ENCODE data around the gene CCDC180. TPM values are rescaled to one million over a fixed set of nuclear protein-coding genes. Genes with fewer than 3 reads are reported as not detected.
"Not testable (repeated sequence)": the region's sequence is repeated elsewhere in the genome, so short reads cannot be mapped to it uniquely, and the experiment has no call there.

The CCDC180 gene
- total RNA-seq, 1 donor = 5.0 TPM

- no peak overlapping the region for H3K4me3 ChIP-seq (ENCODE audit: low read length)
- H3K27me3 ChIP-seq (ENCODE audit: insufficient read depth, low read length) = no peaks in the 10 kb centered on the region
- H3K9me3 ChIP-seq (ENCODE audit: low read depth, low read length) = no peaks in the 10 kb centered on the region
- H3K4me1 ChIP-seq (ENCODE audit: insufficient read depth, low read length) = no peaks in the 10 kb centered on the region
These were observed 12.7 kb downstream of the CCDC180 start for GRCh38 chr9:97320080-97320642.

GRCh38 chr9:97321251-97321650 lies 13.8 kb downstream of the CCDC180 start:
- Histone ChIP-seq H3K9me3 (ENCODE audit: low read depth, low read length) (no peaks in the 10 kb centered on the region), H3K27me3 (ENCODE audit: insufficient read depth, low read length) (no peaks in the 10 kb centered on the region), H3K4me1 (ENCODE audit: insufficient read depth, low read length) (no peaks in the 10 kb centered on the region), H3K4me3 (ENCODE audit: low read length) (no peak overlapping the region)

- Histone ChIP-seq H3K4me3 (ENCODE audit: low read length) (no peak overlapping the region), H3K4me1 (ENCODE audit: insufficient read depth, low read length) (no peaks in the 10 kb centered on the region), H3K27me3 (ENCODE audit: insufficient read depth, low read length) (no peaks in the 10 kb centered on the region), H3K9me3 (ENCODE audit: low read depth, low read length) (no peaks in the 10 kb centered on the region)
These were observed 14.2 kb downstream of the CCDC180 start for GRCh38 chr9:97321691-97322090.

GRCh38 chr9:97322105-97322504 lies 14.6 kb downstream of the CCDC180 start:
- no peak overlapping the region for H3K4me3 ChIP-seq (ENCODE audit: low read length)
- H3K27me3 ChIP-seq (ENCODE audit: insufficient read depth, low read length) = no peaks in the 10 kb centered on the region
- H3K9me3 ChIP-seq (ENCODE audit: low read depth, low read length) = no peaks in the 10 kb centered on the region
- no peaks in the 10 kb centered on the region for H3K4me1 ChIP-seq (ENCODE audit: insufficient read depth, low read length)

- Histone ChIP-seq H3K9me3 (ENCODE audit: low read depth, low read length) (no peaks in the 10 kb centered on the region), H3K4me1 (ENCODE audit: insufficient read depth, low read length) (no peaks in the 10 kb centered on the region), H3K4me3 (ENCODE audit: low read length) (no peak overlapping the region), H3K27me3 (ENCODE audit: insufficient read depth, low read length) (no peaks in the 10 kb centered on the region)
These were observed 17.5 kb downstream of the CCDC180 start for GRCh38 chr9:97324954-97325353.

GRCh38 chr9:97327562-97327961 lies 20.1 kb downstream of the CCDC180 start:
- H3K9me3 ChIP-seq (ENCODE audit: low read depth, low read length) = no peaks in the 10 kb centered on the region
- no peak overlapping the region for H3K4me3 ChIP-seq (ENCODE audit: low read length)
- H3K27me3 ChIP-seq (ENCODE audit: insufficient read depth, low read length) = no peaks in the 10 kb centered on the region
- no peaks in the 10 kb centered on the region for H3K4me1 ChIP-seq (ENCODE audit: insufficient read depth, low read length)

- Histone ChIP-seq H3K9me3 (ENCODE audit: low read depth, low read length) (no peaks in the 10 kb centered on the region), H3K4me3 (ENCODE audit: low read length) (no peak overlapping the region), H3K27me3 (ENCODE audit: insufficient read depth, low read length) (no peaks in the 10 kb centered on the region), H3K4me1 (ENCODE audit: insufficient read depth, low read length) (no peaks in the 10 kb centered on the region)
These were observed 25.5 kb downstream of the CCDC180 start for GRCh38 chr9:97332993-97333392.

- not testable (repeated sequence) for H3K4me3 ChIP-seq (ENCODE audit: low read length); H3K4me1 ChIP-seq (ENCODE audit: insufficient read depth, low read length); H3K9me3 ChIP-seq (ENCODE audit: low read depth, low read length); H3K27me3 ChIP-seq (ENCODE audit: insufficient read depth, low read length)
These were observed 28.2 kb downstream of the CCDC180 start for GRCh38 chr9:97335622-97336021.

GRCh38 chr9:97348871-97349270 lies 41.4 kb downstream of the CCDC180 start:
- Histone ChIP-seq H3K27me3 (ENCODE audit: insufficient read depth, low read length) (no peaks in the 10 kb centered on the region), H3K4me3 (ENCODE audit: low read length) (no peak overlapping the region), H3K4me1 (ENCODE audit: insufficient read depth, low read length) (no peaks in the 10 kb centered on the region), H3K9me3 (ENCODE audit: low read depth, low read length) (no peaks in the 10 kb centered on the region)

GRCh38 chr9:97349400-97349799 lies 41.9 kb downstream of the CCDC180 start:
- H3K4me1 ChIP-seq (ENCODE audit: insufficient read depth, low read length) = no peaks in the 10 kb centered on the region
- no peaks in the 10 kb centered on the region for H3K9me3 ChIP-seq (ENCODE audit: low read depth, low read length)
- H3K4me3 ChIP-seq (ENCODE audit: low read length) = no peak overlapping the region
- no peaks in the 10 kb centered on the region for H3K27me3 ChIP-seq (ENCODE audit: insufficient read depth, low read length)

GRCh38 chr9:97354637-97355036 lies 47.2 kb downstream of the CCDC180 start:
- Histone ChIP-seq H3K4me3 (ENCODE audit: low read length) (no peak overlapping the region), H3K9me3 (ENCODE audit: low read depth, low read length) (no peaks in the 10 kb centered on the region), H3K27me3 (ENCODE audit: insufficient read depth, low read length) (no peaks in the 10 kb centered on the region), H3K4me1 (ENCODE audit: insufficient read depth, low read length) (no peaks in the 10 kb centered on the region)

- H3K9me3 ChIP-seq (ENCODE audit: low read depth, low read length) = no peaks in the 10 kb centered on the region
- H3K4me1 ChIP-seq (ENCODE audit: insufficient read depth, low read length) = no peaks in the 10 kb centered on the region
- no peak overlapping the region for H3K4me3 ChIP-seq (ENCODE audit: low read length)
- no peaks in the 10 kb centered on the region for H3K27me3 ChIP-seq (ENCODE audit: insufficient read depth, low read length)
These were observed 49.6 kb downstream of the CCDC180 start for GRCh38 chr9:97357056-97357455.

Other genes starting within 250 kb of the CCDC180 start
- 7.2 TPM for gene TDRD7, start 104.4 kb downstream of the CCDC180 start, total RNA-seq
- 0.84 TPM for gene TMOD1, start 194.0 kb downstream of the CCDC180 start, total RNA-seq

All from mononuclear cell (primary cell).